GM21576 (cell line): ENCODE data around the gene EXOC6B.

Experiments used
- ATAC-seq: cut with Tn5 transposase; IDR thresholded peaks from one replicate; pipeline ENCODE4 v1.9.1; 2021; ENCODE audit warnings: mild to moderate bottlenecking, moderate library complexity; ENCODE audit not compliant: unreplicated experiment

The EXOC6B gene

DNA sequence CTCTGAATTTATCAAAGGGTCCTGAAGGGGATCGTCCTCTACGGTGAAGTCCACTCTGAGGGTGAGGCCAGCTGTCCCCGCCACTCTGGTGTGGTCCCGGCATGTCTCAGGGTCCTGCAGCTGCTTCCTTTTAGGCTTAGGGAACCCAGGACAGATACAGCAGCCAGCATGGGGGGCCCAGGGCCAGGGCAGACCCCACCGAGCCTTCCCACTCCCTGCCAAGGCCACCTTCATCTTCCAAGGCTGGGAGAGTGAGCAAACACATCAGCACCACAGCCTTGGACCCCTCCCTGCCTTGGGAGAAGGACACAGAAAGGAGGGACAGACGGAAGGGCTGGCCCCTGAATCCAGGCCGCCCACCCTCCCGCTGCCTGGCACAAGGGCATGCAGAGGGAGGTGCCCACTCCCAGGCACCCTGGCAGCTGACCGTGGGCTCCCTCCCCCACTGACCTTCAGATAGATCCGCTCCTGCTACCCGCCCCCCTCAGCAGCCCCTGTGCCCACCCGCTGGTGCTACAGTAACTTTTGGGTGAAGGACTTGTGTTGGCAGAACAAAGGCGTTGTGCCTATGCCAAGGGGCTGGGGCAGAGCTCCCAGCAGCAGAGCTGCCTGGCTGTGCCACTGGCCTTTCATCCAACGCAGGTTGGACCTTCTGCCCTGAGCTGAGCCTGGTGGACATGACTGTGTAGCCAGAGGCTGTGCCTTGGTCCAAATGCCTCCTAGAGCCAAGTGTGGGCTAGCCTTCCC, 685.8 kb downstream of the EXOC6B start:
- ATAC-seq: no peak

DNA sequence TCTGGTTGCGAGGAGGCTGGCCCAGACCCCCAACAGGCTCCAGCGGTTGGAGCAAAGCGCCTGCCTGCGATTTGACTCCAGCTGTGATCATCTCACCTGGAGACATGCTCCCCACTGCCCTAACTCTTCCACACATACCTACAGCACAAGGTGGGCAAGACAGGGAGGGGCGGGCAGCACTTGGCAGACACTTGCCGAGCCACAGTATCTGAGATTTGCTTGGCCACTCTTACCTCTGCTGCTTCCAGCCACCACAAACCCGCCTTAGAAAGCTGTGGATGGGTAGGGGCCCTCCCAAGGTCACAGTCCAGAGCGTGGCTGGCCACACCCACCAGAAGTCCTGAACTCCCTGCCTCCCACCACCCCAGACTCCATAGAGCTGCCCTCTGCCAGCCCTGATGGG, 686.4 kb downstream of the EXOC6B start:
- no peak for ATAC-seq

DNA sequence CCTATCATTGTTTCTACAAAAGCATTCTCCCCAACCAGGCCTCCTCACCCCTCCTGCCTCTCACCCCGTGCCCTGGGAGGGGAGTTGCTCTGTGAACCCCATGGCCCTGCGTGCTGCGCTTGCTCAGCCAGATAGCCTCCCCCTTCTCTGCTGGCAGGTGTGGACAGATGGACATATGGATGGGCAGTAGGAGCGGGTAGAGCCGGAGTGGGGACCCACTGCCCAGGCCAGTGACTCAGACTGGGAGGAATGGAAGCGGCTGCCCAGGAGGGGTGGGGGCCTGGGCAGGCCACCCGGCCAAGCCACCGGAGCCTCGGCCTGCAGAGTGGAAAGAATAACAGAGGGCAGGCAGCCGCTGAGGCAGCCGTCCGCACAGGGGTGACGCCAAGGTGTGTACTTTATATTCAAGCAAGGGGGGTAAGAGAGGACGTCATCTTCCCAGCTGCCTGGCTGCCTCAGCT, 686.9 kb downstream of the EXOC6B start:
- ATAC-seq: no peak

DNA sequence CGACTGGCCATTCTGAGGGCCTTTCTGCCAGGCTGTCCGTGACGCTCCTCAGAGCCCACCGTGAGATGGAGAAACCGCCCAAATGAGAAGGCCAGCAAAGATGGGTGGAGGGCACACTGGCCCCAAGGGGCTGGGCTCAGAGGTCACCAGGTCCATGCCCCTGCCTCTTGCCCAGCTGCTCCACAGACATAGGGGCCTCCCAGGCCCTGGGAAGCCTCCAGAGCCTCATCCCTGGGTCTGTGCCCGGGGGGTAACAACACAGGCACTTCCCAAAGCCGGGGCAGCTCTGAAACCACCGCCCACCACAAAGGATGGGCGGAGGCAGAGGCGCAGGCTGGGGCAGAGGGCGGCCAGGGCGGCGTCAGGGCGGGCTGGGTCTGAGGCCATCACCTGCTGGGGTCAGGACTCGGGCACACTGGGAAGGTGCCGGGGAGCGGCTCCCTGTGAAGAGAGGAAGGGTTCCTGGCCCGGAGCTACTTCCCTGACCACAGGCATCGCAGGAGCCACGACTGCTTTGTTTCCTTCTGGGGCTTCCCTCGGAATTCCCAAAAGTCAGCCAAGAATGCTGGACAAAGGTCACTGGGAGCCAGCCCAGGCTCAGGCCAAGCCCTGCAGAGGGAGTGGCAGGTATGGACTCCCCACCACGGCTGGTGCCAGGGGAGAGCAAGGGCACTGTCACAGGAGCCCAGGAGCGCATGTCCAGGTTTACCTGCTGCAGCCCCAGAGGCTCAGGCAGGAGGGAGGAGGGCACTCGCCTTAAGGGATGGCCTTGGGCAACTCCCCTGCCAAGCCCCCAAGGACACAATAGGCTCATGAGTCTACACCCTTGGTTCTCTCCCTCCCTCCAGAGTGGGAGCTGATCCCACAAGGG, 687.6 kb downstream of the EXOC6B start:
- ATAC-seq: no peak

DNA sequence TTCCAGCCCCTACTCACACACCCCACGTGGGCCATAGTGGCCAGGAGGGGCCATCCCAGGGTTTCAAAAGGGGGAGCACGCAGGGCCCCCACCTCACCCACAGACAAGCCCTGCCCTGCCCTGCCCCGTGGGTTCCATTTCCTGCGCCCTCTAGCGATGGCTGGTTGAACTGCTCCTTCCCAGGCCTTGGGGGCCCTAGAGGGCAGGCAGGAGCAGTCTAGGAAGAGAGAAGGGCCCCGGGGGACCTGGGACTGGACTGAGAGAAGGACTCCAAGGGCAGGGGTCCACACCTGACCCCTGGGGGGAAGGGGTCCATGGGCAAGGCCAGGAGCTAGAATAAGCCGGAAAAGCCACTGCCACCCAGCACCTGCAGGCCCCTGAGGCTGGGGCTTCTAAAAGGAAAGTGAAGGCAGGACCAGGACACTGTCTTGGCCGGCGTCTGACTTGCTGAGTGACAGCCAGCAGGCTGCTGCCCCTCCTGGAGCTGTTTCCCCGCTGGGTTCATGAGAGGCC, 688.3 kb downstream of the EXOC6B start:
- peak; percentile 86 for ATAC-seq

DNA sequence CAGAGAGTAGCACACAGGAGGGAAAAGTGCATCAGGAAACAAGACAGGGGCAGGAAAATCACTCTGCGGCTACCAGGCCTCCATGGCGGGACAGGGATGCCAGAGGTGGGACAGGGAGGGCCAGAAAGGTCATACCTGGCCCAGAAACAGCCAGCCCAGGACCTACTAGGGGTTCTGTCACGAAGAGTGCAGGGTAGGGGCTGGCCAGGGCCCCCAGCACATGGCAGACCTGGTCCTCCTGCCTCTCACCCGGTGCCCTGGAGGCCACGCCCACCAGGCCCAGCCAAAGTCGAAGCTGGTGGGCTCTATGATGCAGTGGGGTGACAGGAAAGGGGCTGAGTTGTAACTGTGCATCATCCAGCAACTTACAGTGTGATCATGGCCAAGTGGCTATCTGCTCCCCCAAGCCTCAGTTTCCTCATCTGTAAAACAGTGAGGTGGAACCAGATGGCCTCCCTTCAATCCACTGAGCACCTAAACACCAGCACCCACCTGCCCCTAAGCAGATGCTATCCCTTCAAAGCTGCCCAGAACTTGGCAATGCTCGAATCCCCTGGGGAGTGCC, 688.8 kb downstream of the EXOC6B start:
- ATAC-seq: no peak

DNA sequence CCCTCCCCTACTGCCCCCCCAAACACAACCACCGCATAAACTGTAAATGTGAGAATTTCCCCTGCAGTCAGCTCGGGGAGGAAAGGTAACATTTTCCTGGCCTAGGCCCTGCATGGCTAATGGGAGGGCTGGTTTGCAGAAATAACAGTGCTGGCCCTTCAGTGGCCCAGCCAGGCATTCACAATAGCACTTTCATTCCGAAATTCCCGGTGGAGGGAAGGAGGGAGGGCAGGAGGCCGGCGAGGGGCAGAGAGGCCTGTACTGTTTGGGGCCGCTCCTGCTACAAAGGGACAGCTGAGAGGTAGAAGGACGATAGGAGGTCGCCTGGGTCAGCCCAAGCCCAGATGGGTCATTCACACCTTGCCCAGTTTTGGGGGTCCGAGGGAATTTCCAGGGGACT, 689.5 kb downstream of the EXOC6B start:
- no peak for ATAC-seq

DNA sequence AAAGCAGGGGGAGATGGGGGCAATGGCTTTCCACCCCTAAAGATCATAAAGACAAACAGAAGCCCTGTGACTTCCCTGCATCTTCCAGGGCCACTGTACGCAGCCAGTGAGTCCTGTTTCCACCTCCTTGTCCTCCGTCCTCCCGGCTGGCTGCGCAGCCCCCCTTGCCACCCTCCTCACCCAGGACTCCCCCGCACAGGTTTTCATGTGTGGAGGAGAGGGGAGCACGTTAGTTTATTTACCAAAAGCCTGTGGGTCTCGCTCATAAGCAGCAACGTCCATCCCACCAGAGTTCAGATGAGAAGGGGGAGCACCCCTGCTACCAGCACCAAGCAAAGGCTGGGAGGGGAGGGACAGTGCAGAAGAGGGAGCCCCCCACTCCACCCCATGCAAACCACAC, 689.9 kb downstream of the EXOC6B start:
- no peak for ATAC-seq

DNA sequence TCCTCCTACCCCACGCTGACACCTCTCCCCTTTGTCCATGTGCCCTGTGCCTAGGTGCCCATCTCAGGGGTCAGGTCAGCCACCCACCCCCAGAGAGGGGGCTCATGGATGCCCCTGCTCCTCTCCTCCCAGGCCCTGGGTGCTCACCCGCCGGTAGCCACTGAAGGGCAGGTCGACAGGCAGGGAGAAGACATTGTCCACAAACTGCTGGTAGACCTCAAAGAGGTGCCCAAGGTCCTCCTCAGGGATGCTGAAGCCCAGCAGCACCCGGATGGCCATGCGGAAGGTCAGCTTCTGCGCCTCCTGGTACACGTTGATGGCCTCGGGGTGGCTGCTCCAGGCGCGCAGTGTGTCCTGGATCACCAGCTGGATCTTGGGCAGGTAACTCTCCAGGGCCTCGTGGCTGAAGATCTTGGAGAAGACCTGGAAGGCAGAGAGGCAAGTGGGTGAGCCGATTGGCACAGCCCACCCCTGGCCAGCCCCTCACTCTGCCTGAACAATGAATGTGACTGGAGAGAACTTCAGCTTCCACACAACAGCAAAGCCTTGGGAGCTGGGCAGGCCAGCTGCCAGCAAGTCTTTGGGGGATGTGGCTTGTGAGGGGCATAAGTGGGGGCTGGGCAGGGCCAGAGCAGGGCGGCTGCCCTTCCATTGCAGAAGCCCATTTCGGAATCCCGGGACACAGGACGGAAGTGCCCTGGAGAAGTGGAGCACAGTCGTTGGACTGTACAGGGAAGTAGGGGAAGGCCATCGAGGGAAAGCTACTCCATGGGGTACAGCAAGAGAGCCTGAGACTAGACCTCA, 690.6 kb downstream of the EXOC6B start:
- ATAC-seq: no peak

DNA sequence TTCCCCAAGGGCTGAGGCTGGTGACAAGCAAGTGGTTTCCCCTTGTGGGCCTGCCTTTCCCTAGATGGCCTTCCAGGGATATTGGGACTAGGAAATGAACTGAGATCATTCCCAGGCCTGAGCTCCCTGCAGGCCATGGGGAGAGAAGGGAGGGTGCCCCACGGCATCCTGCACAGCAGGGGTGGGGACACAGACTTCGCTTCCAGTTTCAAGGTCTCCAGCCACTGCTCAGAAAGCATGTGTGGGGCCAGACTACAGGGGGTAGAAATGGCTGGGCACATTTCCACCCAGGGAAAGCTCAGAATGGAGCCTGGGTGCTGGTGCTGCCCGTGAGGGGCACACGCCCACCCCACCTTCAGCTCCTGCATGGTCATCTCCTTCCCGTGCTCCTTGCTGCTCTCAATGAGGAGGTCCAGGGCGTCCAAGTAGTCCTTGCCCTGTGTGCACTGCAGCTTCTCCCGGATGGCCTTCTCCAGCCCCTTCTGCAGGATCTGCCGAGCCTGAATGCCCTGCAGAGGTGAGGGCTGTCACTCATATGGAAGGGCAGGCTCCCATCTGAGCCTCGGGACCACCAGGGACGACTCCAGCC, 691.3 kb downstream of the EXOC6B start:
- no peak for ATAC-seq

DNA sequence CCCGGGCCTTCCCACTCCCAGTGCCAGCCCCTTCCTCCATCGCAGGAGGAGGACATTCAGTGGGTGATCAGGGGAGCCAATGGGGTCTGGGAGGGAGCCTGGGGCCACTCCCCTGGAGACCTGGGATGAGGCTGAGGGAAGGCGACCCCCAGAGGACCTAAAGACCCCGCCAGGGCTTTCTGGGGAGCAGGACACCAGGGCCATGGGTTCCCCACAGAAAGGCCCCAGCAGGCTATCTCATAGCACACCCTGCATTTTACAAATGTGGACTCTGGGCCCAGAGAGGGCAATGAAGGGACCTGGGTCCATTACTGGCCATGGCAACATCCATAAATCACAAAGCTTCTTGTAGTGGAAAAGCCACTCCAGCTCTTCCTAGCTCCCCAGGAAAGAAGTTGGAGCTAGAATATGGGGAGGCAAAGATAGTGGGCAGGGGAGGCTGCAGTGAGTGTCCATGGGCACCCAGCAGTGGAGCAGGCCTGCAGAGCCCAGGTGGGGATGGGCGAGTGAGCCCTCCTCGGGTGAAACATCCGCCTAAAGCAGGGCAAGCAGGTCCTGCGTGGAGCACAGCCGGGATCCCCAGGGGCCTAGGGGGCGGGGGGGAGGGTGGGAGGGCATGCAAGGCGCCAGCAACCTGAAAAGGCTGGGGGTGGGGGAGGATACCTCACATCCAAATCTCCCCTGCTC, 692.0 kb downstream of the EXOC6B start:
- no peak for ATAC-seq

DNA sequence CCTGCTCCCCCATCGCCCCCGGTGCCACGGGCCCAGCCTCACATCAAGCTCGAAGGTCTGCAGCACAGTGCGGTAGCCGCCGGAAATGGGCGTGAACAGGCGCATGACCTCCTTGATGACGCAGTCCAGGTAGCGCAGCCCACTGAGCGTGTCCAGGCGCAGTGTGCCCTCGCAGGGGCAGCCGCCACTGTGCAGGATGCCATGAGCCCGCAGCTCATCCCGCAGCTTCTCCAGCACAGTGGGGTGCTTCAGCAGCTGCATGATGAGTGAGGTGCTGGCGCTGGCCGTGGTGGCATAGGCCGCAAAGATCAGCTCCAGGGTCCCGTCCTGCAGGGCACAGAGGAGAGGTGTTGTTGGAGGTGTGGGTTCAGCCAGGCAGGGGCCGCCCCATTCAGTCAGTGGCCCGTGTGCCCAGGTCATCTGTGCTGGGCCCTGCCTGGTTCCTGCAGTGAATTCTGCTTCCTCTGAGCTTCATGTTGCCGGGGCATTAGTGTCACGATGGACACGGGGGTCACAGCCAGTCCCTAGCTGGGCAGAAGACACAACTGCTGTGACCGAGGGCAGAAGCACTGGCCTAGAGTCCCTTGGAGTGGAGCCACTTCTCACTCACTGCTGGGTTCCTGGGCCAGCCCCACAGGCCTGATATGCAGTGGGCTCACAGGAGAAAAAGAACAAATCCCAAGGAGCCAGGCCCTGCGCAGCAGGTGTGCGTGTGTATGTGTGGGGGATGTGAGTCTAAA, 692.7 kb downstream of the EXOC6B start:
- no peak for ATAC-seq

DNA sequence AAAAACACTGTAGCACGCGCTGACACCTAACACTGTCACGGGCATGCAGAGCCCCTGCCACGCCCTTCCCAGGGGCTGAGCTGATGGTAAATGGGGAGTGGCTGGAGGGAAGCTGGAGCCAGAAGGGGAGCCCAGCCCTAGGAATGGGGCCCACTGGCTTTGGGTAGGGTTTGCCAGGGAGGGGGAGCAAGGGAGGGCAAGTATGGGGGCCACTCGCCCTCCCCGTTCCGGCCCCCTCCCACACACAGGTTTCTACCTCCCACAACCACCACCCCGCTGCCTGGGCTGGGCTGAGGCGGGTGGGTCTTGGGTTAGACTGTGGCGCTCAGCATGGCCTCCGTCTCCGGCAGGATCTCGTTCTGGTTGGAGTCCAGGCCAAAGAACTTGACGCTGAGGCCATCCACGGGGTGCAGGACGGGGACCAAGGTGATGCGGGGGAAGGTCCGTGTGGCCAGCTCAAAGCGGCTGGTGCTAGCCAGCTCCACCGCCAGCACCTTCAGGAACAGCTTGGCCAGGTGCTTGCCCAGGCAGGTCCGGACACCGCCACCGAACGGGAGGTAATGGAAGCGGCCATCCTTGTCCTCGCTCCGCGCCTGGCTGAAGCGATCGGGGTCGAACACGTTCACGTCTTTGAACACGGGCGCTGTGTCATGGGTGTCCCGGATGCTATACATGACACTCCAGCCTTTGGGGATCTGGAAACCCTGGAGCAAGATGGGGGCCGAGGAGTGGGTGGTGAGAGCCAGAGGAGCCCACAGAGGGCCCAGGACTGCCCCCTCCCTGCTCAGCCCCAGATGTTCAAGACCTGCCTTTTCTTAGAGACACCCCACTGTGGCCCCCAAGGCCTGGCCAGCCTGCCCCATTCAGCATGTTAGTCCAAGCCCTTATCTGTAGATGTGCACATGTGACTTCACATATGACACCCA, 693.7 kb downstream of the EXOC6B start:
- no peak for ATAC-seq

DNA sequence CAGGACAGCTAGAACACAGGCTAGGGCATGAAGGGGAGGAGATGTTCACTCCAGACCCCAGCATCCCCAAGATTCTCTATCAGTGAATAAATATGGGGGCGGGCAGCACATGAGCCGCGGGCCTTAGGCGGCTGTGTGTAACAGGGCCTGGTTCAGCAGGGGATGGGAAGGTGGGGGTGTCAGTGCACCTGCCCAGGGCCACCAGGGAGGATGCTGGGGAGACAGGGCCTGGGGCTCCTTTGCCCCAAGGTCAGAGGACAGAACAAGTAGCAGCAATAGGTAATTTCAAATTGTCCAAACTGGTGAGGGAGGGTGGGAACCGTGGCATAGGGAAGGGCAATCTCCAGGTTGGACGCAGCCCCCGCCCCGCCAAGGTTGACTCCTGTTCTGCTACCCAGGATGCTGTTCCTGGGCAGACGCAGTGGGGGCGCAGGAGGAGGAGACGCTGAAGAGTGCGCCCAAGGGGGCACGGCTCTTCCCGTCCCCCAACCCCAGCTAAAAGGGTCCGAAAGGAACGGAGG, 694.4 kb downstream of the EXOC6B start:
- ATAC-seq: no peak

DNA sequence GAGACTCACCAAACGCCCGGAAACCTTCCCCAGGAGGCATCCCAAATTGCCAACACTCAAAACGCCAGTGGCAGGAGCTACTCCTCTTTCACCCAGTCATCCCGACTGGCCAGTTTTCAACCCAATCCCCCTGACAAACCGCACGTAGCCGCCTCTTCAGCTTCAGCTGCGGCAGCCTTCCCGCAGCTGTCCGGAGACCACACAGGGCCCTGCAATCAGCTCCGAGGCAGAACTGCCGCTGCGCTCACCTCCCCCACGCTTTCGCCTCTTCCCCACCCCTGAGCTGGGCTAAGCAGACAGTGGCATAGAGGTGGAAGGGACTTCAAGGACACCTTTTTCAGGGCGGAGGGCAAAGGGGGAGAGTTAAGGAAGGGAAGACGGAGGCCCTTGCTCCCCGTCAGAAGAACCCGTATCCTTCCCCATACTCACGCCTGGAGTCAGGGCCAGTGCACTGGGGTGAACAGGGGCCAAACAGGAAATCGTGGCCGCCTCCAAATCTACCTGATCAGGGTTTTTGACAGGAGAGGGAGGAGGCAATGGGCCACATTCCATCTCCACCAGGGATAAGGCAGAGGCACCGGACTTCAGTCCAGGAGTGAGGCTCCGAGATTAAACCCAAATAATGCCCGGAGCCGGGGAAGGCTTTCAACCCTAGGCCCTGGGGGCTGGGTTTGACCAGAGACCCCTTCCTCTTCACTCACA, 695.0 kb downstream of the EXOC6B start:
- no peak for ATAC-seq

DNA sequence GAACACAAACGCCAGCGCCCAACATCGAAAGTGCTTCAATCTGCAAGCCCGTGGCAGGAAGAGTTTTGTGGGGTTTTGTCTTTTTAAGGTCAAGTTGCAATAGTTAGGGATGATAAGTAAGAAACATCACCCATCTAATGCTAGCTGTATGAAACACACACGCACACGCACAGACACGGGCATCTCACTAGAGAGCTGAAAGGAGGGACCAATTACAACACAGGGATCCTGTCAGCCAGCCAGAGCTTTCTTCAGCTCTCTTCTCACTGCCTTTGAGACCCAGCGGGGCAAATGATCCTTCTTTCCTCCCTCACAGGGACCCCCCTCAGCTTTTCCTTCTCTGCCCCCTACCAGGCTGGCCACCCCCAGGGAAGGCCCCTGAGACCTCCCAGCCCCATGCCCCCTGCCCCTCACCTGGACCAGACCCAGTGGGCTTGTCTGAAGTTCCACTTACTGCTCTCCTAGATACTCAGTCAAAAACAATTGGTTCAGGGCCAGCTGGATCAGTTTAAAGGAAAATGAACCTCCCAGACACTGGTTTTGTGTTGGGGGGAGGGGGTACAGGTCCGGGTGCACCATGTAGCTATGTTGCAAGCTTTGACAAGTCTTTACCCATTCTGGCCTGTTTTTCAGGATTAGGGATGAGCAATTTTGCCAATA, 696.0 kb downstream of the EXOC6B start:
- no peak for ATAC-seq

DNA sequence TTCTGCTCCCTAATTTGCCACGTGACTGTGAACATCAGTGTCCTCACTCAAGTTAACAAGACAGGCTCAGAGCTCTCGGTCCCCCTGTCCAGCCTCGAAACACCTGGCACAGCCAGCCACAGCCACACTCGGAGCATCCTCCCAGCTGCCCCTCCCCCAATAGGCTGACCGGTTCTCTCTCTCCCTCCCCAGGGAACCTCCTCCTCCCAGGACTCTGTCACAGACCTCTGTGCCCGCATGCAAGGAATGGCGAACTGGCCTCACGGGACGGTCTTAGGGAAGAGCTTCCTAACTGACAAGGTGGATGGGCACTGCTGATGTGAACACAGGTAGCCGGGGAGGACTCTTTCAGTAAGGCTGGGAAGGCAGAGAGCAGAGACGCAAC, 697.0 kb downstream of the EXOC6B start:
- ATAC-seq: no peak
